ENCODE results near the gene REXO1. TPM values are rescaled to one million over a fixed set of nuclear protein-coding genes. Genes with fewer than 3 reads are reported as not detected.

Gene REXO1
- total and polyA plus RNA-seq, 2 of the 13 experiments (the other 11 are each of a cell fraction or from before 2014, with no cell fraction given) = 5.0 to 11.2 TPM

GRCh38 chr19:1860042-1860775, 11.9 kb upstream of the REXO1 start (continued):
- TF ChIP-seq ZBTB46 (CRISPR knock-in tag; IDR thresholded peaks at IDR 0.05; ENCODE audit: borderline replicate concordance) (no peak), LCORL (IDR thresholded peaks at IDR 0.05) (no peak), LCORL (CRISPR knock-in tag; IDR thresholded peaks at IDR 0.05) (peak; percentile 69), ZNF446 (CRISPR knock-in tag; IDR thresholded peaks at IDR 0.05) (no peak), FOXA1 (IDR thresholded peaks at IDR 0.05) (no peak), FOXA1 (CRISPR knock-in tag; IDR thresholded peaks at IDR 0.05) (0 out of 2 replicates have a peak, but pooled peaks have one; percentile 3), ZNF407 (CRISPR knock-in tag; IDR thresholded peaks at IDR 0.05; ENCODE audit: not compliant biosample characterization) (no peak), SKIL (CRISPR knock-in tag; IDR thresholded peaks at IDR 0.05; ENCODE audit: borderline replicate concordance) (peak; percentile 45), DBP (CRISPR knock-in tag; IDR thresholded peaks at IDR 0.05; ENCODE audit: not compliant biosample characterization) (no peak), NR2F6 (IDR thresholded peaks at IDR 0.05) (no peak), NR2F6 (CRISPR knock-in tag; IDR thresholded peaks at IDR 0.05) (0 out of 2 replicates have a peak, but pooled peaks have one; percentile 11), ZNF441 (CRISPR knock-in tag; IDR thresholded peaks at IDR 0.05; ENCODE audit: borderline replicate concordance) (no peak), HMGA1 (CRISPR knock-in tag; conservative IDR thresholded peaks at IDR 0.05) (no peak), HINFP (CRISPR knock-in tag; IDR thresholded peaks at IDR 0.05; ENCODE audit: low read depth) (no peak)

Data from HepG2 (cell line).